ENCODE data around the gene RXRA. TPM values are rescaled to one million over a fixed set of nuclear protein-coding genes. Genes with fewer than 3 reads are reported as not detected.

The RXRA gene
- total RNA-seq, 1 donor from 2014 or later, result 66.9 TPM

DNA sequence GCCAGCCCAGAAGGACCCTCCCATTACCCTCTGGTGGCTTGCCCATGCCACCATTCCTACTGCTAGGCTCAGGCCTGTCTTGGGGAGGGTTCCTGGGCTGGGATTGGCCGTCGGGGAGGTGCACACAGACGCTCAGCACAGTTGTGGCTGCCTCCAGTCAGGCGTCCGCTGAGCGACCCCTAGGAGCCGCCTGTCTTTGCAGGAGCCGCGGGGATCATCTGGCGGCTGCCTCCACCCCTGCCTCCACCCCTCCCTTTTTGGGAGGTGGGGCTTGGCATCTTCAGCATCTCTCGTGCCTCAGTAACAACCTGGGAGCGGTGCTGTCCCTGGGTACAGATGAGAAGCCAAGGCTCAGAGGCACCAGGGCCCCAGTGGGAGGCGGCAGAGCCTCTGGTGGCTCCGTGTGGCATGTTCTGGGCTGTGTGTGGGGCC, 39.6 kb downstream of the RXRA start:
- DNase-seq (ENCODE audit: extremely low spot score, unreplicated experiment), result no peak
- no peaks in the 10 kb centered on the region for H3K9me3 Mint-ChIP-seq
- H3K36me3 Mint-ChIP-seq, result no peaks in the 10 kb centered on the region
- peak overlapping the region; percentile 91 for H3K27ac Mint-ChIP-seq
- no peak overlapping the region for H3K4me3 Mint-ChIP-seq
- H3K27me3 Mint-ChIP-seq, result no peaks in the 10 kb centered on the region
- H3K4me1 Mint-ChIP-seq (ENCODE audit: unreplicated experiment), result peaks cover 26% of the 10 kb centered on the region
- TF ChIP-seq, protein P1, sequence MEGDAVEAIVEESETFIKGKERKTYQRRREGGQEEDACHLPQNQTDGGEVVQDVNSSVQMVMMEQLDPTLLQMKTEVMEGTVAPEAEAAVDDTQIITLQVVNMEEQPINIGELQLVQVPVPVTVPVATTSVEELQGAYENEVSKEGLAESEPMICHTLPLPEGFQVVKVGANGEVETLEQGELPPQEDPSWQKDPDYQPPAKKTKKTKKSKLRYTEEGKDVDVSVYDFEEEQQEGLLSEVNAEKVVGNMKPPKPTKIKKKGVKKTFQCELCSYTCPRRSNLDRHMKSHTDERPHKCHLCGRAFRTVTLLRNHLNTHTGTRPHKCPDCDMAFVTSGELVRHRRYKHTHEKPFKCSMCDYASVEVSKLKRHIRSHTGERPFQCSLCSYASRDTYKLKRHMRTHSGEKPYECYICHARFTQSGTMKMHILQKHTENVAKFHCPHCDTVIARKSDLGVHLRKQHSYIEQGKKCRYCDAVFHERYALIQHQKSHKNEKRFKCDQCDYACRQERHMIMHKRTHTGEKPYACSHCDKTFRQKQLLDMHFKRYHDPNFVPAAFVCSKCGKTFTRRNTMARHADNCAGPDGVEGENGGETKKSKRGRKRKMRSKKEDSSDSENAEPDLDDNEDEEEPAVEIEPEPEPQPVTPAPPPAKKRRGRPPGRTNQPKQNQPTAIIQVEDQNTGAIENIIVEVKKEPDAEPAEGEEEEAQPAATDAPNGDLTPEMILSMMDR (conservative IDR thresholded peaks at IDR 0.05), result no peak

- Mint-ChIP-seq H3K4me1 (ENCODE audit: unreplicated experiment) (peaks cover 26% of the 10 kb centered on the region), H3K27ac (peak overlapping the region; percentile 91), H3K4me3 (peak overlapping the region; percentile 61), H3K9me3 (no peaks in the 10 kb centered on the region), H3K36me3 (no peaks in the 10 kb centered on the region), H3K27me3 (no peaks in the 10 kb centered on the region)
- TF ChIP-seq, protein P1 (conservative IDR thresholded peaks at IDR 0.05), result no peak
- peak; percentile 77 for DNase-seq (ENCODE audit: extremely low spot score, unreplicated experiment)
Measured at GRCh38 chr9:134366223-134367031, 40.2 kb downstream of the RXRA start.

- TF ChIP-seq, protein P1 (conservative IDR thresholded peaks at IDR 0.05), result no peak
- Mint-ChIP-seq H3K9me3 (no peaks in the 10 kb centered on the region), H3K4me3 (peak overlapping the region; percentile 61), H3K27ac (peak overlapping the region; percentile 87), H3K4me1 (ENCODE audit: unreplicated experiment) (peaks cover 26% of the 10 kb centered on the region), H3K27me3 (no peaks in the 10 kb centered on the region), H3K36me3 (no peaks in the 10 kb centered on the region)
- no peak for DNase-seq (ENCODE audit: extremely low spot score, unreplicated experiment)
Measured at GRCh38 chr9:134367061-134367460, 40.8 kb downstream of the RXRA start.

DNA sequence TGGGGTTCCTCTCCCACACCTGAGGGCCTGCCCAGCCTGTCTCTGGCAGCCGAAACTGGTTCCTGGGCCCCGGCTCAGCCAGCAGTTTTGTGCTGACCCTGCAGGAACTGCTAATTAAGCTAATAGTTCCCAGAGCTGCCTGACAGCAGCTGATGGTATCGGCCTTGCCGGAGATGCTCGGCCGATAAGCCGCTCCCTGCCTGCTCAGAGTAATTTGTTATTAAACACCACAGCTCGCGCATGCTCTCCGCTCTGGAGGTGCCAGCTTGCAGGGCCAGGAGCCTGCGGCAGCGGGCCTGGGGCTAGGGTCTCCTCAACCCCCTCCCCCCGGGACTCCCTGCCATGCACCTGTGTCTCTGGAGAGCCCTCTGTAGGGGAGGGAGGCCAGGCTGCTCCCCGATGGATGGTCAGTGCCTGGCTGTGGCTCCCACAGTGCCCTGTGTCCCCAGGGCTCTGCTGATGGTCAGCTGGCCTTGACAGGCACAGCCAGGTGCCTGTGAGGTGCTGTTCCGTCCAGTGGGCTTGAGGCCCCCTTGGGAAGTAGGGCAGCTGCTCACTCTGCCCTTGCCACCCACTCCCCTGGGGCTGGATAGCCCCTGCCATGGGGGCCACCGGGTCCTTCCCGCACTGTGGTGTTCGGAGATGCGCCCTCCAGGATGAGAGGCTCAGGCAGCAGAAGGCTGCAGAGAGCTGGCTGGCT, 41.7 kb downstream of the RXRA start:
- Mint-ChIP-seq H3K36me3 (no peaks in the 10 kb centered on the region), H3K27me3 (no peaks in the 10 kb centered on the region), H3K4me3 (peak overlapping the region; percentile 67), H3K9me3 (no peaks in the 10 kb centered on the region), H3K27ac (peak overlapping the region; percentile 91), H3K4me1 (ENCODE audit: unreplicated experiment) (peaks cover 26% of the 10 kb centered on the region)
- TF ChIP-seq, protein P1 (conservative IDR thresholded peaks at IDR 0.05), result no peak
- no peak for DNase-seq (ENCODE audit: extremely low spot score, unreplicated experiment)

- H3K4me1 Mint-ChIP-seq (ENCODE audit: unreplicated experiment), result peaks cover 26% of the 10 kb centered on the region
- peak overlapping the region; percentile 91 for H3K27ac Mint-ChIP-seq
- no peaks in the 10 kb centered on the region for H3K9me3 Mint-ChIP-seq
- DNase-seq (ENCODE audit: extremely low spot score, unreplicated experiment), result no peak
- H3K27me3 Mint-ChIP-seq, result no peaks in the 10 kb centered on the region
- H3K4me3 Mint-ChIP-seq, result peak overlapping the region; percentile 67
- no peaks in the 10 kb centered on the region for H3K36me3 Mint-ChIP-seq
- TF ChIP-seq, protein P1 (conservative IDR thresholded peaks at IDR 0.05), result no peak
Measured at GRCh38 chr9:134368571-134368970, 42.3 kb downstream of the RXRA start.

All from type B pancreatic cell (in vitro differentiated cells).